ELF-1 (cell line): ENCODE measurements around the gene CDH7.
A peak's percentile ranks its signal among the peaks of the same experiment; 100 is the strongest.

Source experiments
- DNase-seq: peaks from one replicate; pipeline ENCODE4 v3.0.0-alpha.2; 2016; ENCODE audit warnings: low read depth, low spot score

CDH7 gene

GRCh38 chr18:65919018-65919417 lies 168.2 kb downstream of the CDH7 start:
- DNase-seq, result no peak

- DNase-seq, result no peak
These were observed 168.9 kb downstream of the CDH7 start for GRCh38 chr18:65919663-65920062.

DNA sequence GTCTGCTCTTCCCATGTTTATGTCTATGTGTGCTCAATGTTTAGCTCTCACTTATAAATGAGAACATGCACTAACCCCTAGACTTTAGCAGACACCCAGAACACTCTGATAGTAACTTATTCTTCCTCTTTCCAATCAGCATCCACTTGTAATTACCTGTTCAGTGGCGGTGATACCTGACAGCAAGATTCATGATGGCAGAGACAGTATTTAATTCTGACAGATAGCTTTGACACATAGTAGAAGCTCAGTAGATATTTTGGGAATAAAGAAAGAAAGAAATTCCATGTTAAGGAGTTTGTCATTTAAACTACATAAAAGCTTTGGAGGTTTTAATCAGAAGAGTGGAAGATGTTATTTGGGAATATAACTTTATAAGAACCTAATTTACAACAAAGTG lies 171.3 kb downstream of the CDH7 start:
- no peak for DNase-seq

DNA sequence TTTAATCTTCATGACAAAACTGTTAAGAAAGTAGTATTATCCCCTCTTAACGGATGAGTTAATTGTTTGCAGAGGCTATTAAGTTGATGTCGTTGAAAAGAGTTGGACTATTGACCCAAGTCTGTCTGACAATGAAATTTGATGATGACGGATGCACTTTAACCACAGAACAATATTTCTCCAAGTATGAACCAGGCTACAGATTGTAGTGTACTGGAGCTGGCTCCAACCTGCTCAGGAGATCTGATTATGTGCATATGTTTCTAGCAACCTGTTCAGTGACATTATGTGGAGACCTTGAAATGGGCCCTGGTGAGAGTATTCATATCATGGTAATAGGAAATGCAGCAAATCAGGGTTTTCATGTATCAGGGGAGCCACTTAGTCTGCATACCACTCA lies 174.1 kb downstream of the CDH7 start:
- DNase-seq, result no peak

- no peak for DNase-seq
These were observed 184.1 kb downstream of the CDH7 start for GRCh38 chr18:65934874-65935273.

DNA sequence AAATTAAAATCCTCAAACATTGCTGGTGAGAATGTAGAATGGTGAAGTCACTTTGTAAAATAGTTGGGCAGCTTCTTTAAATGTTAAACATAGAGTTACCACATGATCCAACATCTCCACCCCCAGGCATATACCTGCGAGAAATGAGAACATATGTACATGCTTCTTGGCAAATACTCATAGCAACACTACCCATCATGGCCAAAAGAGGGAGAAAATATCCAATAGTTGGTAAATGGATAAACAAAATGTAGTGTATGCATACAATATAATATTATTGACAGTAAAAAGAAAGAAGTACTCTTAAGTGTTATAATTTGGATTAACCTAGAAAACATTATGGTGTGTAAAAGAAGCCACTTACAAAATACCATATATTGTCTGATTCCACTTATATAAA lies 185.9 kb downstream of the CDH7 start:
- no peak for DNase-seq

- DNase-seq, result no peak
These were observed 186.4 kb downstream of the CDH7 start for GRCh38 chr18:65937180-65937579.

- peak; percentile 71 for DNase-seq
These were observed 188.0 kb downstream of the CDH7 start for GRCh38 chr18:65938592-65939372.
